Measurements from ENCODE around the gene ADRB1.

ADRB1 gene

GRCh38 chr10:114043532-114044246, at the start of gene ADRB1:
ADRB1 (plus strand) TSS chr10:114043866; CDS start chr10:114044133, 267 bp downstream.
- Histone ChIP-seq H3K9me3 (ENCODE audit: severe bottlenecking) (no peaks in the 10 kb centered on the region), H3K36me3 (no peaks in the 10 kb centered on the region), H3K4me3 (ENCODE audit: low read depth, low read length) (peak within 1 kb of the TSS; percentile 66), H3K27ac (no peak within 1 kb of the TSS), H3K27me3 (ENCODE audit: insufficient read depth, low read depth, severe bottlenecking) (peaks cover 34% of the 10 kb centered on the region)
- DNase-seq = peak; percentile 87
- TF ChIP-seq CTCF (IDR thresholded peaks at IDR 0.05; ENCODE audit: low read depth, low read length) = no peak

- no peaks in the 10 kb centered on the region for H3K36me3 ChIP-seq
- DNase-seq = no peak
- no peaks in the 10 kb centered on the region for H3K9me3 ChIP-seq (ENCODE audit: severe bottlenecking)
- H3K4me3 ChIP-seq (ENCODE audit: low read depth, low read length) = no peak overlapping the region
- no peak for TF ChIP-seq CTCF (IDR thresholded peaks at IDR 0.05; ENCODE audit: low read depth, low read length)
- H3K27ac ChIP-seq = no peak overlapping the region
- H3K27me3 ChIP-seq (ENCODE audit: insufficient read depth, low read depth, severe bottlenecking) = no peaks in the 10 kb centered on the region
These were observed 48.5 kb upstream of the ADRB1 start for GRCh38 chr10:113995201-113995600.

DNA sequence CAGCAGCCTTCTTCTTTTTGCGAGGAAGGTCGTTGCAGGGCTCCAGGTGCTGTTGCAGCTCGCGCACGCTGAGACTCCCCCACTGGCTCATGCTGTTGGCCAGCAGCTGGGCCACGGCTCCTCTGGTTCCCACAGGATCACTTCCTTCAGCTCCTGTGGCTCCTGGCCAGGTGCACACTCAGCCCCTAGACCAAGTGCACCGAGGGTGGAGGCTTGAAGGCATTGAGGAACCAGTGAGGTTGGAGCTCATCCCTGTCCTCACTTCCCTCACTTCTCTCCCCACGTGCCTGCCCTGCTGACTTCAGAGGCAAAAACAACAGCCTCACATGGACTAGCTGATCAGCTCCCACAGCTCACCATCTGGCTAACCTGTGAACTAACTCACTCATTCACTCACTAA, 46.2 kb upstream of the ADRB1 start:
- Histone ChIP-seq H3K27ac (no peak overlapping the region), H3K9me3 (ENCODE audit: severe bottlenecking) (no peaks in the 10 kb centered on the region), H3K27me3 (ENCODE audit: insufficient read depth, low read depth, severe bottlenecking) (no peaks in the 10 kb centered on the region), H3K4me3 (ENCODE audit: low read depth, low read length) (no peak overlapping the region), H3K36me3 (no peaks in the 10 kb centered on the region)
- TF ChIP-seq CTCF (IDR thresholded peaks at IDR 0.05; ENCODE audit: low read depth, low read length) = no peak
- no peak for DNase-seq

DNA sequence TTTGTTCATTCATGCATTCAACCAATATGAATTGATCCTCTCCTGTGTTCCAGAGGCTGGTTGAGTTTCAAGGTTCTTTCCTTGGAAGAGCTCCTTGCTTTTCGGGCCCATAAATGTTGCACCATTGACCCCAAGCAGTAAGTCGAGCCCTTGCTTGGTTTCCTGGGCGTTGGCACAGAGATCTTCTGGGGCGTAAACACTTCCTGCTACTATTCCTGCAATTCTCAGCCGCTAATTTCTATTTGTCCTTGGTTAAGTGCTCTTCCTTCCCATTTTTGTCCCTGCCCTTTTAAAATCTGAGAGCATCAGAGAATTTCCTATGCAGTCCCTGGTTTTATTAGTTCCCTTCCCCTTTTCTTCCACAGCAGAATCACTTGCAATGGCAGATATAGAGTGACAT, 44.1 kb upstream of the ADRB1 start:
- Histone ChIP-seq H3K27ac (no peak overlapping the region), H3K4me3 (ENCODE audit: low read depth, low read length) (no peak overlapping the region), H3K36me3 (no peaks in the 10 kb centered on the region), H3K27me3 (ENCODE audit: insufficient read depth, low read depth, severe bottlenecking) (no peaks in the 10 kb centered on the region), H3K9me3 (ENCODE audit: severe bottlenecking) (no peaks in the 10 kb centered on the region)
- no peak for TF ChIP-seq CTCF (IDR thresholded peaks at IDR 0.05; ENCODE audit: low read depth, low read length)
- no peak for DNase-seq

DNA sequence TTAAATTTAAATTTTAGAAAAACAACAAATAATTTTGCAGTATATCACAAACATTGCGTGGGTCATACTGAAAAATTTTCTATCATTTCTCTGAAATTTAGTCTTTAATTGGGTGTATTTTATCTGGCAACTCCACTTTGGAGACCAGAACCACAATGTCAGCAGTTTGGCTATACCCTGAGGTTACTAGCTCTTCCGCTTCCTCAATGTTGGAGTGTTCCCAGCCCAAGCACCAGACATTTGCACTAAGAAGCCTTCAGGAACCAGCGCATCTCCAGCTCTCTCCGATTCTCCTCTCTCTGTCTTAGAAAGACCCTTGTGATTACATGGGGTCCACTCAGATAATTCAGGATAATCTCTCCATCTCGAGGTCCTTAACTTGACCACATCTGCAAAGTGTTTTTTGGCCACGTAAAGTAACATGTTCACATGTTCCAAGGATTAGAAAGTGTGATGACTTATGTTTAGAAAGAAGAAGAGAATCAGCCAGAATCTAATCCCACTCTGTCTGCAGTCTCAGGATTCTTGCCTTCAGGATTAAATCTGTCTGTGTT, 43.1 kb upstream of the ADRB1 start:
- TF ChIP-seq CTCF (IDR thresholded peaks at IDR 0.05; ENCODE audit: low read depth, low read length) = no peak
- Histone ChIP-seq H3K36me3 (no peaks in the 10 kb centered on the region), H3K27me3 (ENCODE audit: insufficient read depth, low read depth, severe bottlenecking) (no peaks in the 10 kb centered on the region), H3K4me3 (ENCODE audit: low read depth, low read length) (no peak overlapping the region), H3K27ac (no peak overlapping the region), H3K9me3 (ENCODE audit: severe bottlenecking) (no peaks in the 10 kb centered on the region)
- no peak for DNase-seq

- no peak overlapping the region for H3K27ac ChIP-seq
- H3K9me3 ChIP-seq (ENCODE audit: severe bottlenecking) = no peaks in the 10 kb centered on the region
- H3K27me3 ChIP-seq (ENCODE audit: insufficient read depth, low read depth, severe bottlenecking) = no peaks in the 10 kb centered on the region
- DNase-seq = no peak
- no peak for TF ChIP-seq CTCF (IDR thresholded peaks at IDR 0.05; ENCODE audit: low read depth, low read length)
- no peaks in the 10 kb centered on the region for H3K36me3 ChIP-seq
- H3K4me3 ChIP-seq (ENCODE audit: low read depth, low read length) = no peak overlapping the region
These were observed 41.2 kb upstream of the ADRB1 start for GRCh38 chr10:114002422-114002821.

All from WERI-Rb-1 (cell line).